Peyer's patch (tissue), 4 donors: ENCODE data around the gene PDLIM5. TPM values are rescaled to one million over a fixed set of nuclear protein-coding genes. Genes with fewer than 3 reads are reported as not detected.

Experiments used
- DNase-seq, 3 donors: peaks; one replicate each; pipeline ENCODE4 v3.0.0-alpha.2; 2017 to 2019
- H3K27ac ChIP-seq, 4 donors: fragments of 200-600 bp; sonication (generic); one replicate each; pipeline ENCODE4 v1.5.1; 2016 to 2019
- H3K27me3 ChIP-seq, 2 donors: fragments of 200-600 bp; sonication (generic); one replicate each; pipeline ENCODE4 v1.5.1; 2019
- H3K36me3 ChIP-seq, 3 donors: fragments of 200-600 bp; sonication (generic); one replicate each; pipeline ENCODE4 v1.5.1; 2016 to 2019
- H3K4me1 ChIP-seq, 4 donors: fragments of 200-600 bp; sonication (generic); one replicate each; pipeline ENCODE4 v1.5.1; 2016 to 2019
- H3K4me3 ChIP-seq, 4 donors: fragments of 200-600 bp; sonication (generic); 1 replicate in 3 of 4; 2 replicates in 1 of 4; pipeline ENCODE4 v1.5.1; 2016 to 2019; ENCODE audit warnings: mild to moderate bottlenecking in 1 of 4
- H3K9me3 ChIP-seq, 4 donors: fragments of 200-600 bp; sonication (generic); one replicate each; pipeline ENCODE4 v1.5.1; 2016 to 2019; ENCODE audit warnings: mild to moderate bottlenecking in 1 of 4
- POLR2A ChIP-seq, 2 donors: fragments of 450-650 bp; IDR thresholded peaks; one replicate each; pipeline ENCODE4 v1.5.1; 2017; ENCODE audit warnings: antibody characterized with exemption in 2 of 2, mild to moderate bottlenecking in 2 of 2, moderate library complexity in 2 of 2
- total RNA-seq, 4 donors: library from RNA; depleted of rRNA; stranded (reverse); fragments of >200 nt; gene quantifications; one replicate each; pipeline ENCODE4 v1.1.0, GENCODE V29; 2016
- TF ChIP-seq, protein P1 (sequence below), 6 experiments: fragments of 450-650 bp in 4 of 6; fragments of 200-600 bp in 2 of 6; sonication (generic) in 1 of 6; IDR thresholded peaks; one replicate each; pipeline ENCODE4 v1.5.1; 2017 to 2019; ENCODE audit warnings: antibody characterized with exemption in 6 of 6, mild to moderate bottlenecking in 3 of 6, moderate library complexity in 1 of 6

PDLIM5 gene
- total RNA-seq, 4 donors from 2014 or later = 112 to 197 (median 158) TPM

DNA sequence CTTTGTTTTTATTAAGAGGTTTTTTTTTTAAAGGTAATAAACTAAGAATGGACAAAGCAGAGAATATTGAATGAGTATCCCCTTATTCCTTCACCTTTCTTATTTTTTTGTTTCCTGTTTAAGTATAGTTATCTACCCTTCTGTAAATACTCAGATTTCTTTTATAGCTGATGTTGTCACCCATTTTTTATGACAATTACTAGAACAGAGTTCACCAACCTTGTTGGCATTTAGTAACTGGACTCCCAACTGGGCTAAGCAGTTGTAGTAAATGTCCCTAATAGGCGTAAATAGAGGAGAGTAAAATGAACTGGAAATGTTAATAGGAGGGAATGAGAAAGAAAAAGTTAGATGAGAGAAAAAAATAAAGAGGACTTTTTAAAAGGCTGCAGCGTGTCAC is 9.8 kb downstream of the PDLIM5 start:
- H3K9me3 ChIP-seq = no peaks in the 10 kb centered on the region
- peaks cover 0 to 4% (median 0%) of the 10 kb centered on the region in 3 donors for H3K36me3 ChIP-seq
- TF ChIP-seq POLR2A (IDR thresholded peaks at IDR 0.05) = no peak
- TF ChIP-seq, protein P1, sequence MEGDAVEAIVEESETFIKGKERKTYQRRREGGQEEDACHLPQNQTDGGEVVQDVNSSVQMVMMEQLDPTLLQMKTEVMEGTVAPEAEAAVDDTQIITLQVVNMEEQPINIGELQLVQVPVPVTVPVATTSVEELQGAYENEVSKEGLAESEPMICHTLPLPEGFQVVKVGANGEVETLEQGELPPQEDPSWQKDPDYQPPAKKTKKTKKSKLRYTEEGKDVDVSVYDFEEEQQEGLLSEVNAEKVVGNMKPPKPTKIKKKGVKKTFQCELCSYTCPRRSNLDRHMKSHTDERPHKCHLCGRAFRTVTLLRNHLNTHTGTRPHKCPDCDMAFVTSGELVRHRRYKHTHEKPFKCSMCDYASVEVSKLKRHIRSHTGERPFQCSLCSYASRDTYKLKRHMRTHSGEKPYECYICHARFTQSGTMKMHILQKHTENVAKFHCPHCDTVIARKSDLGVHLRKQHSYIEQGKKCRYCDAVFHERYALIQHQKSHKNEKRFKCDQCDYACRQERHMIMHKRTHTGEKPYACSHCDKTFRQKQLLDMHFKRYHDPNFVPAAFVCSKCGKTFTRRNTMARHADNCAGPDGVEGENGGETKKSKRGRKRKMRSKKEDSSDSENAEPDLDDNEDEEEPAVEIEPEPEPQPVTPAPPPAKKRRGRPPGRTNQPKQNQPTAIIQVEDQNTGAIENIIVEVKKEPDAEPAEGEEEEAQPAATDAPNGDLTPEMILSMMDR (IDR thresholded peaks at IDR 0.05) = no peak
- no peaks in the 10 kb centered on the region for H3K27me3 ChIP-seq
- H3K4me1 ChIP-seq = peaks cover 0 to 40% (median 0%) of the 10 kb centered on the region in 4 donors
- H3K27ac ChIP-seq = no peak overlapping the region
- no peak for DNase-seq
- H3K4me3 ChIP-seq = no peak overlapping the region

DNA sequence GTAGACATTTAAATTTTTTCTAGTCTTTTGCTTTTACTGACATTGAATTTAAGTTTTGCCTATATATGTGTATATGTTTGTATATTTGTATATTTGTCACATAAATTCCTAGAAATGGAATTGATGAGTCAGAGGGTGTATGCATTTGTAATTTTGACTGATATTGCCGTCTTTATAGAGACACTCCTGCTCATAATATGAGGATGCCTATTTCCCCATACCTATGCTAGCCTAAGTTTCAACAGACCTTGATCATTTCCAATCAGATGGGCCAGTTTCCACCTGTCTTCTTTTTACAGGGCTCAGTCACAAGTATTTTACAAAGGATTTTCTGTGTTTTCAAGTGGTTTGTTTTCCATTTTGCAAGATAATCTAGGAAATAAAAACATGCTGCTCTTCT is 10.8 kb downstream of the PDLIM5 start:
- Histone ChIP-seq H3K4me1 (peaks cover 0 to 37% (median 0%) of the 10 kb centered on the region in 4 donors), H3K27me3 (no peaks in the 10 kb centered on the region), H3K4me3 (no peak overlapping the region), H3K9me3 (no peaks in the 10 kb centered on the region), H3K36me3 (no peaks in the 10 kb centered on the region), H3K27ac (no peak overlapping the region)
- DNase-seq = no peak
- TF ChIP-seq, protein P1 (IDR thresholded peaks at IDR 0.05) = no peak
- no peak for TF ChIP-seq POLR2A (IDR thresholded peaks at IDR 0.05)

DNA sequence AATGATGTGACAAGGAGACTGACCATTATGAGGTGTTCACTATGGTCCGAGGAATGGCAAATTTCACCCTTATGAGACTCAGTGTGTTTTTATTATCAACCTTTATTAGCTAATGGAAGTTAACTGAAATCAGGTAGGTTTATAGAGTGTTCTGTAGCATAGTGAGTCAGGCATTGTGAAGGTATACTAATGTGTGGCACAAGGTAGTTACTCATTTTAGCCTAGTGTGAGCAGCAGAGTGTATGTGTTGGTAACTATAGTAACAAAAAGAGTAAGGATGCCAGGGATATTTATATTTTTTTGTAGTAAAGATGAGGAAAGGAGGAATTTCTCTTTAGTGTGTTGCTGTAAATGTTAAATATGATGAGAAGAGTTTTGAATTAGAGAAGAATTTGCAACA is 12.0 kb downstream of the PDLIM5 start:
- Histone ChIP-seq H3K4me1 (peaks cover 0 to 30% (median 0%) of the 10 kb centered on the region in 4 donors), H3K27ac (no peak overlapping the region), H3K36me3 (no peaks in the 10 kb centered on the region)

DNA sequence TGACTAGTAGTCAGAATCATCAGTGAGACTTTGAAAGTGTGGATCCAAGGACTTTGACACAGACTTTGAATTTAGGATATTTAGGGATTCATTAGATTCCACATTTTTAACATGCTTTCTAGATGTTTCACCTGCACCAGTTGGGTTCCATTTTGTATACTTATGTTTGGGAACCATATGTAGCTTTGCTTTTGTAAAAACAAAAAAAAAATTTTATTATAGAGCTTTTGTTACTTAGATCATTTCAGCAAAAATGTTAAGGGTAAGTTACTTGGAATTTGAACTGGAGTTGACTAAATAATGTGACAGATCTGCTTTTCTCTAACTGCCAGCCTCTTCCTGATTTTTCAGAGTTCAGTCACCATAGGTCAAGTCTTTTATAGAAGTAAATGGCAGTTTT is 14.6 kb downstream of the PDLIM5 start:
- no peak for DNase-seq
- H3K9me3 ChIP-seq = no peaks in the 10 kb centered on the region
- H3K4me3 ChIP-seq = no peak overlapping the region
- TF ChIP-seq, protein P1 (IDR thresholded peaks at IDR 0.05) = no peak
- no peak for TF ChIP-seq POLR2A (IDR thresholded peaks at IDR 0.05)
- no peaks in the 10 kb centered on the region for H3K36me3 ChIP-seq
- no peak overlapping the region for H3K27ac ChIP-seq
- no peaks in the 10 kb centered on the region for H3K27me3 ChIP-seq
- peaks cover 0 to 9% (median 0%) of the 10 kb centered on the region in 4 donors for H3K4me1 ChIP-seq

More for the DNA sequence above, 12.0 kb downstream of the PDLIM5 start:
- no peak overlapping the region for H3K4me3 ChIP-seq
- no peaks in the 10 kb centered on the region for H3K9me3 ChIP-seq
- no peaks in the 10 kb centered on the region for H3K27me3 ChIP-seq
- TF ChIP-seq, protein P1 (IDR thresholded peaks at IDR 0.05) = no peak
- TF ChIP-seq POLR2A (IDR thresholded peaks at IDR 0.05) = no peak
- no peak for DNase-seq

DNA sequence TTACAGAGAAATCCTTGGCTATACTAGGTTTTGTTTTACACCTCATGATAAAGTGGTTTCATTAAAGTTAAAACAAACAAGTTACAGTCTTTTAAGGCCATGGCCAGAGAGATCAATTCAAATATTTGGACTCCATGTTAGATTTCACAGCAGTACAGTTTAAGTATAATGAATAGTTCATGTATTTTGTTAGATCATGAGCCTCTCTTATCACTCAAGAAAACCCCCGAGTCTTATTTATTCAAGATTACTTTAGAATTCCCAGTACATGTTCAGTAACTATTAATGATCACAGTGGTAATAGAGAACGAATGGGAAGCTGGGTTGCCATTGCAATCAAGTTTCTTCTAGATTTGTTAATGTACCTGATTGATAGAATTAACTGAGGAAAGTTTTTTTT is 15.2 kb downstream of the PDLIM5 start:
- no peak for DNase-seq
- TF ChIP-seq, protein P1 (IDR thresholded peaks at IDR 0.05) = no peak
- no peak for TF ChIP-seq POLR2A (IDR thresholded peaks at IDR 0.05)
- Histone ChIP-seq H3K4me1 (peaks cover 0 to 3% (median 0%) of the 10 kb centered on the region in 4 donors), H3K36me3 (no peaks in the 10 kb centered on the region), H3K9me3 (no peaks in the 10 kb centered on the region), H3K27ac (no peak overlapping the region), H3K27me3 (no peaks in the 10 kb centered on the region), H3K4me3 (no peak overlapping the region)
